MG63 (cell line): Measurements from ENCODE around the gene AFF3. TPM values are rescaled to one million over a fixed set of nuclear protein-coding genes. Genes with fewer than 3 reads are reported as not detected.

ENCODE experiments used
- DNase-seq: peaks from one replicate; pipeline ENCODE4 v3.0.0-alpha.2; 2020
- H3K27me3 ChIP-seq: fragments of 250-450 bp; sonication (Bioruptor Pico); 2 replicates; pipeline ENCODE4 v1.5.1; 2020; ENCODE audit warnings: mild to moderate bottlenecking, moderate library complexity
- H3K36me3 ChIP-seq: fragments of 250-450 bp; sonication (Bioruptor Pico); 2 replicates; pipeline ENCODE4 v1.5.1; 2020; ENCODE audit warnings: mild to moderate bottlenecking, moderate library complexity
- H3K4me3 ChIP-seq: fragments of 250-450 bp; sonication (Bioruptor Pico); 2 replicates; pipeline ENCODE4 v1.5.1; 2020; ENCODE audit warnings: mild to moderate bottlenecking, moderate library complexity
- H3K9me3 ChIP-seq: fragments of 250-450 bp; sonication (Bioruptor Pico); 2 replicates; pipeline ENCODE4 v1.5.1; 2020; ENCODE audit warnings: mild to moderate bottlenecking, moderate library complexity
- total RNA-seq: library from RNA; depleted of rRNA; stranded (reverse); fragments of >200 nt; shearing (Covaris generic); gene quantifications from 2 replicates; pipeline ENCODE4 v1.2.3, GENCODE V29; 2014; ENCODE audit warnings: low replicate concordance

AFF3 gene
- total RNA-seq, 1 experiment from 2014 or later: 6.1 TPM

DNA sequence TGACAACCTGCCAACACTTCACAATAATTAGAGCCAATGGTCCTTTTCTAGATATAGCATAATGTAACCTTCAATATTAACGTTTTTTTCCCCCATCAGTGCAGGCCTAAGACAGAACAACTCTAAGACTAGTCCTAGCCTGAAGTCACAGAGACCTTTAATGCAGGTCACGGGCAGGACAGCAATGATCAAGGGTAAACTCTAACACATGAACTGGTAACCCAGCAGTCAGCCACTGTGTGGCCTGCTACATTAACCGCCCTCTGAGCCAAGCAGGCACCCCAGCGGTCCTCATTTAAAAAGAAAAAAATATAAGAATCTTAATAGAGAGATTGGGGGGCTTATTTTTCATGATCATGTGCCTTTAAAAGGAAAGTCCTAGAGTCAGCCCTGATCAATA is 290.6 kb downstream of the AFF3 start:
- Histone ChIP-seq H3K36me3 (no peaks in the 10 kb centered on the region; the same call in 1 of the 2 replicates), H3K4me3 (no peak overlapping the region), H3K9me3 (0 out of 2 replicates have a peak, but pooled peaks cover 2% of the 10 kb centered on the region), H3K27me3 (no peaks in the 10 kb centered on the region)
- no peak for DNase-seq

DNA sequence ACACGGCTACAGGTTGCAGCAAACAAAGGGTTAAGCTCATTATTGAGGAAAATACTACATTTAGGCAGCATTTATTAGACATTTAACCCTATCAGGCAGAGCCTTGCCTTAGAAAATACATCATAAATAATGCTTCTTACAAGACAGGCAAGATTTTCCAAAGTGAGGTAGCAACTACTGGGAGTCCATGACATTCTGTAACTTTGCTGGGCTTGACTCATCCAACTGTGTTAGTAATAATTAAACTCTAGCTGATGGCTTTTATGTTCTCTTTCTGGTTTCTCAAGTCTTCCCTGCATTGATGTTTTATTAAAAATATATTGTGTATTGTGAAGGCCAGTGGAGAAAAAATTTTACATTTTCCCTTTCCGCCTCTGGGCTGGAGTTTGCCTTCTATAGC is 291.3 kb downstream of the AFF3 start:
- 0 out of 2 replicates have a peak, but pooled peaks cover 2% of the 10 kb centered on the region for H3K9me3 ChIP-seq
- H3K36me3 ChIP-seq: no peaks in the 10 kb centered on the region; the same call in 1 of the 2 replicates
- H3K4me3 ChIP-seq: no peak overlapping the region
- no peak for DNase-seq
- no peaks in the 10 kb centered on the region for H3K27me3 ChIP-seq

DNA sequence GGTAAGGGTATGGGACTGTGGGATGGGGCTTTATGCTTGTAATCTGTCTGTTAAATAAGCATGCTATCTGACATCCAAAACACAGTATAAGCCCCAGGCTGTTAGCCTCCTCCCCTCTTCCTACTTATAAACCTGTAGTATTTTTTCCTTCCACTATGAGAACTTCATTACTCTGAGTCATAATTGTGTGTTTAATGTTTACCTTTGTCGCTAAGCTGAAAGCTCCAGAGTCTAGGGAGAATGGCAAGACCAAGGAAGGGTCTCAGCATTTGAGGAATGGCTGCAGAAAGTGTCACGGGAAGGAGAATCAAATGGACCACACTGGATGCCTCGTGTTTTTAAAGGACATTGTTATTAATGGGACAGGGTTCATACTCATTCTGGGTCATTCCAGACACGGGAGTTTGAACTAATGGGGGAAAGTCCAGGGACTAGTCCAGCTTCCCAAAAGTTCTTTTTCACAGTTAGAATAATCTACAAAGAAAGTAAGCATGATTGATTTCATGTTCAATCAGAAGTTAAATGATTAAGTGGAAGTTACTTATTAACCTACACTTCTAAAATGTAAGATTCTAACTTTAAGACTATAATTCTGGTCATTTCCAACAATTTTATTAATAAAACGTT is 292.2 kb downstream of the AFF3 start:
- DNase-seq: no peak
- no peak overlapping the region for H3K4me3 ChIP-seq
- 0 out of 2 replicates have a peak, but pooled peaks cover 2% of the 10 kb centered on the region for H3K9me3 ChIP-seq
- no peaks in the 10 kb centered on the region for H3K27me3 ChIP-seq
- H3K36me3 ChIP-seq: no peaks in the 10 kb centered on the region; the same call in 1 of the 2 replicates

DNA sequence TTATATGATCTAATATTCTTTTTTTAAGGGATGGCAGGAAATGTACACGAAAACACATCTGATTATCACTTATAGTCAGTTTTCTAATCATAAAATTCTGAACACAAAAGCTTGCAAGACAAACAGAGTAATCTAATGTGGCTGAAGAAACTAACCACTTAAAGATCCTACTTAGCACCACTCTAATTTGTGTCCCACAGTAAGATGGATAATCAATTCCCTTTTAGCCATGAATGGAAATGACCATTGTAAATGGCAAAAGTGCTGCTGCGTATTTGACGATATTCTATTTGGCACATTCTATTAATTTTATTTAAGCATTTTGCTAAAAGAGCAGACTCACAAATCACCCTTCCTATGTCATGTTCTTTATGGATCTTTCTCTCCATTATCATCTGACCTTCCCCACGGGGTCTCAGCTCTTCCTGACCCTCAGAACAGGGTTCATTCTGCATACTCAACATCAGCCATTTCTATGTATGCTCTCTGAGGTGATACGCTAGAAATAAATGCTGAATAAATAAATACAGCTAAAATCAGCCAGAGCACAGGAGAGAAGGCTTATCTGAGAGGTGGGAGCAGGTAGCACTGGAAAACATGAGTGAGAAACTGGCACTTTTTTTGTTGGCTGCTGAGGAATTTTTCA is 295.8 kb downstream of the AFF3 start:
- H3K9me3 ChIP-seq: no peaks in the 10 kb centered on the region
- no peak overlapping the region for H3K4me3 ChIP-seq
- no peaks in the 10 kb centered on the region; the same call in 1 of the 2 replicates for H3K36me3 ChIP-seq
- H3K27me3 ChIP-seq: no peaks in the 10 kb centered on the region
- DNase-seq: no peak

DNA sequence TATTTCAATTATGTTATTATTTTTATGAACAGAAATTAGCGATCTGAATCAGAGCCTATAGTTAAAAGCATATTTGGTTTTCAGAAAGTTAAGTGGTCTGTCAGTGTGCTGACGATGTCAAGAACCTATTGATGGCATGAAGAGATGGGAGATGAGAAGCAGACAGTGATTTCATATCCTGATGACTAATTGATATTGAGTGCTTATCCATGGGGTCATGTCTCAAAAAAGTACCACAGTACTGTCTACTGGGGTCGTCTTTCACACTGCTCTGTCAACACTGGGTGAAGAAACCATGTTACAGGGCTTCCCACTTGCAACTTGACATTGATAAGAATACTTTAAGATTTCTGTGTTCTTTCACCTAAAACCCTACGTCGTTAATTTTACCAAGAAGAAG is 297.1 kb downstream of the AFF3 start:
- Histone ChIP-seq H3K27me3 (no peaks in the 10 kb centered on the region), H3K9me3 (no peaks in the 10 kb centered on the region), H3K36me3 (no peaks in the 10 kb centered on the region; the same call in 1 of the 2 replicates), H3K4me3 (no peak overlapping the region)
- DNase-seq: no peak

DNA sequence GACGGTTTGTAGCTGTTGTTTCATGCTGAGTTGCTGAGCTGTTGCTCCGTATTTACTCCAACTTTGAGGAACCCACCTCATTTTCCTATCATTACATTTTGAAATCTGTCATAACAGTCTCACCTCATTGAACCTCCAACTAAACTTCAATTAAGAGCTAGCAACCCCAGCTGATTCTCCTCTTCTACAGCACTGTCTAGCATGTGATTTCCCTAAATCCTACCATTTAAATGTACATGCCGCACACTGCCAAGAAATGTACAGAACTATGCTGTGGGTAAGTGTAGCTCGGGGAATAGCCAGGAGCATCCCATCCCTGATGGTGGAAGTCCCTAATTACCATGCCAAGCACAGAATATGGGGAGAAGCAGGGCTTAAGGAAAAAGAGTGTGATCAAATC is 299.9 kb downstream of the AFF3 start:
- no peak for DNase-seq
- H3K36me3 ChIP-seq: no peaks in the 10 kb centered on the region
- no peaks in the 10 kb centered on the region for H3K27me3 ChIP-seq
- H3K9me3 ChIP-seq: no peaks in the 10 kb centered on the region
- H3K4me3 ChIP-seq: no peak overlapping the region

DNA sequence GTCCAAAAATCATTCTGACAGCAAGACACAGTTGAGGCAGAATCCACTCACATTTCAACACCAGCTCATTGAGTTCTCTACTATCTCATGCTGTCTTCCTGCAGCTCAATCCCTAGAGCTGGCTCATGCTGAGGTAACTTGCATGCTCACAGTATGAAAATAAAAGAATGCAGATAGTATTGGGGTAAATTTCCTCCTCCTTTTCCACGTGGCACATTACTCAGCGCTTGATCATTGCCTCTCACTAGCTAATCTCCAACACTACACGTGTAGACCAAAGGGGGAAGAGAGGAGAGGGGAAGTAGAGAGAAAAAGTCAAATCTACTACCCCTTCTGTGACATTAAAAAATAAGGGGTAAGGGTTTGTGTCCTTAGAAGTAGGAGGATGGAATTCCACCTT is 300.6 kb downstream of the AFF3 start:
- peak; percentile 48 for DNase-seq
- H3K9me3 ChIP-seq: no peaks in the 10 kb centered on the region
- H3K27me3 ChIP-seq: no peaks in the 10 kb centered on the region
- no peak overlapping the region for H3K4me3 ChIP-seq
- H3K36me3 ChIP-seq: no peaks in the 10 kb centered on the region

DNA sequence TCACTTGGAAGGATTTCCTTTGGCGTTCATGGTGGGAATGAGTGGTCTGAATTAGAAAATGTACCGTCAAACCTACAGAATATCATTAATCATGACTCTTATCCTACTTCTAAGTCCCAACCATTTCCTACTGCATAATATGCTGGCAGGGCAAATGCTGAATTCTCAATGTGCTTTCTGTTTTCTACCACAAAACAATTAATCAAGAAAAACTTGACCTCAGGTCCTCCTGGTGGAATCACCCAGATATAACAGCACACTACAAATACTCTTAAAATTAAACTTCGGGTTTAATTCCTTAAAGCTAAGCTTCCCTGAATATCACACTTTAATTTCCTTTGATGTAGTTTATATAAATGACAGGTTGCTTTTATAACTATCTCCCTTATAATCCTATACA is 301.6 kb downstream of the AFF3 start:
- Histone ChIP-seq H3K9me3 (no peaks in the 10 kb centered on the region), H3K27me3 (no peaks in the 10 kb centered on the region), H3K4me3 (no peak overlapping the region), H3K36me3 (no peaks in the 10 kb centered on the region)
- no peak for DNase-seq

DNA sequence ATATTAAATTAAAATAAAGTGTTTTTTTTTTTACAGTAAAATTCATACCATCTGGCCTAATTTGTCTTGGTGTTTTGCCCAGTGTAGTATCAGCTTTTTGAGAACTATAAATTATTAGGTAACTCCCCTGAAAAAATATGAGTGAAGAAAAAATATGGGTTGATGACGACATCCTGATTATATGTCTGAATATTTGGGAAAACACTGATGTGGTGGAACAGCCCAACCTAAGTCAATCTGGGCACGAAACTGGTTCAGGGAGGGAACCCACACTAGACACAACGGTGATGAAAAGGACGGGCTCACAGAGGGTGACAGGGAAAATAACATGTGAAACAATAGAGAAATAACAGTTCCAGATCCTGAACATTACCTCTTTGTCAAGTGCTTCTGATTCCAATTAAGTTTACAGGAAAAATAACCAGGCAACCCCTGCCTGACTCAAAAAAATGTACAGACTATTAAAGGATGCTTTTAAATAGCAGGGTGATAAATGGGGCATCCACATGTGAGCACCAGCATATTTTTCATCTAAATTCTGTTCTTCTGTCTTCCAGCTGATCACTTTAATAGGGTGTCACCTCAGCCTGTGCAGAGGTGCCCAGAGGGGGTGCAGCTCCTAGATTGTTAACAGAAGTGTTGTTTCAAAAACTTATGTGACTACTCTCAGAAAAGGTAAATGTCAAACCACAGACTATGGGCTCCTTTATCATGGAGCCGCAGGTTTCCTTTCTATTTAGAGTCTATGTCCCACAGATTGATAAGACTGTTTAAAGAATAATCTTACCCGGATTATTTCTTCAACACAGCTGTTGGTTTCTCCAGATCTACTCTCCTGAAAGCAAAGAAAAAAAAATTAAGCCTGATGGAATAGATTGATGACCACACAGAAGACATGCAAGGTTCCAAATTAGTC is 305.4 kb downstream of the AFF3 start:
- Histone ChIP-seq H3K9me3 (no peaks in the 10 kb centered on the region), H3K4me3 (no peak overlapping the region), H3K36me3 (no peaks in the 10 kb centered on the region), H3K27me3 (no peaks in the 10 kb centered on the region)
- DNase-seq: no peak

DNA sequence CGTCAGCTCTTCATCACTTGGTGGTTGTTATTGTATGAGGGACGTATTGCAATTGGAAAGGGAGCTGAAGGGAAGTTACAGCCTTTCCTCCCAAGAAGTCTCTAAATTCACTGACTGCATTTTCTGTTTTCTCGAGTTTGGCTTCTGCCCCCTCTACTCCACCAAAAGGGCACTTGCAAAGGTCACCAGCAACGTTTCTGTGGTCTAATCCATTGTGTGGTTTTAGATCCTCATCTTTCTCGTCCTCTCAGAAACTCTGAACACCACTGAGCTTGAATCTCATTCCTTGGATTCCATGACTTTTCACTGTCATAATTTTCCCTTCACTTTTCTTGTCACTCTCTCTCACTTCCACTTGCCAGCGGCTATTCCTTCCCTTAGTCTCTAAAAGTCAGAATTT is 308.0 kb downstream of the AFF3 start:
- Histone ChIP-seq H3K27me3 (no peaks in the 10 kb centered on the region), H3K9me3 (no peaks in the 10 kb centered on the region), H3K36me3 (no peaks in the 10 kb centered on the region), H3K4me3 (no peak overlapping the region)
- no peak for DNase-seq

DNA sequence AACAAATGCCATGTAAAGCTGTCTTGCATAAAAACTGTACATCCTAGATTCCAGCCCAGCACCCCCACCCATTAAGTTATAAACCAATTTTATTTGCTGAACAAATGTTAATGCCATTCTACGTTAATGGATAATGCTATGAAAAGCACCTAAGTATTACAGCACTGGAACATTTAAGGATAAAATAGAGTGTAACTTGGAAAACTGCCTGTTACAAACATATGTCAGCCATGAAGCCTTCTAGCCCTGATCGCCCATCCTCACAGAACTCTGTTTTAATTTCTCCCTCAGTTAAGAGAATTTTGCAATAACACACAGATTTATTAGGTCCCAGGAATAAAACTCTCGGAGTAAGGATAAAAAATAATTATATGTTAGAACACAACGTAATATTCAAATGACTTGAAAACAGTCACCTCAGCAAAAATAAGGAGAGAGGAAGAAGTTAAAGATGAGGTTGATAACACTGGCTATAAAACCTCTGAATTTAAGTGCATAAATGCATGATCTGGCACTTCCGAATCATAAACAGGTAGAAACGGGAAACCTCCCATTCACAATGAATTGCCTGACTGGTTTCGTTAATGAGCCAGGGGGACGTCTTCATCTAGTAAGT is 308.7 kb downstream of the AFF3 start:
- no peak for DNase-seq
- Histone ChIP-seq H3K9me3 (no peaks in the 10 kb centered on the region), H3K27me3 (no peaks in the 10 kb centered on the region), H3K4me3 (no peak overlapping the region), H3K36me3 (no peaks in the 10 kb centered on the region)

DNA sequence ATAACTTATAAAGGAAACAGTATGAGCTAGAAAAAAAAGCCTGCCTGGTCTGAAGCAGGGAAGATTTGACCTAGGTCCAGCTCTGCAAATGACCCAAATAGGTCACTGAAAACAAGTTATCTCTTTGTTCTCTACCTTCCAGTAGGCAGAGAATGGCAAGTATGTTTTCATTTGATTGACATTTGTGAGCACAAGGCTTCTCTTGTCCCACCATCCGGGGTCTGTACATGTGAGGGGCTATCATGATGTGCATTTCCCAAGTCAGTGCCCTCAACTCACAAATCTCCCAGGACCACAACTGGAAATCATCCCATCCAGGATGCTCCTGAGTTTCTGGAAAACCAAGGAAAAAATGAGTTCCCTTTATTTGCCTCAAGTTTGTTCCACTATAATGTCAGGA is 309.5 kb downstream of the AFF3 start:
- DNase-seq: no peak
- H3K27me3 ChIP-seq: no peaks in the 10 kb centered on the region
- H3K4me3 ChIP-seq: no peak overlapping the region
- H3K9me3 ChIP-seq: no peaks in the 10 kb centered on the region
- no peaks in the 10 kb centered on the region for H3K36me3 ChIP-seq

DNA sequence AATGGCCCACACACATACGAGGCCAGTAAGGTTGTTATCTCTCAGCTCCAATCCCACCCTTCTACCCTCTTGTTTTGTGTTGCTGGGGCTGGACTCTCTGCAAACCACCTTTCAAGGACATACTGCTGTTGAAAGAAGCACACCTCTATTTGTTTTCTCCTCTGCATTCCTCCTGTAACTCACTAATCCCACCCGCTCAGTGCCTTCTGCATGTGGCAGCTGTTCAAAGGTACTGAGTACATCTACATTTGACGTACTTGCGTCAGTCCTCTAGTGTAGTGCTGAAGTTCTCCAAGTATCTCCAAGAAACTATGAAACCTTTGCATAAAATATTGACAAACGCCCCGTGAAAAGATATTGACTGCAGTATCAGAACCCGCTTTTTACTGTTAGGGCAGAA is 310.6 kb downstream of the AFF3 start:
- no peaks in the 10 kb centered on the region for H3K9me3 ChIP-seq
- H3K27me3 ChIP-seq: no peaks in the 10 kb centered on the region
- H3K36me3 ChIP-seq: no peaks in the 10 kb centered on the region
- H3K4me3 ChIP-seq: no peak overlapping the region
- DNase-seq: no peak

DNA sequence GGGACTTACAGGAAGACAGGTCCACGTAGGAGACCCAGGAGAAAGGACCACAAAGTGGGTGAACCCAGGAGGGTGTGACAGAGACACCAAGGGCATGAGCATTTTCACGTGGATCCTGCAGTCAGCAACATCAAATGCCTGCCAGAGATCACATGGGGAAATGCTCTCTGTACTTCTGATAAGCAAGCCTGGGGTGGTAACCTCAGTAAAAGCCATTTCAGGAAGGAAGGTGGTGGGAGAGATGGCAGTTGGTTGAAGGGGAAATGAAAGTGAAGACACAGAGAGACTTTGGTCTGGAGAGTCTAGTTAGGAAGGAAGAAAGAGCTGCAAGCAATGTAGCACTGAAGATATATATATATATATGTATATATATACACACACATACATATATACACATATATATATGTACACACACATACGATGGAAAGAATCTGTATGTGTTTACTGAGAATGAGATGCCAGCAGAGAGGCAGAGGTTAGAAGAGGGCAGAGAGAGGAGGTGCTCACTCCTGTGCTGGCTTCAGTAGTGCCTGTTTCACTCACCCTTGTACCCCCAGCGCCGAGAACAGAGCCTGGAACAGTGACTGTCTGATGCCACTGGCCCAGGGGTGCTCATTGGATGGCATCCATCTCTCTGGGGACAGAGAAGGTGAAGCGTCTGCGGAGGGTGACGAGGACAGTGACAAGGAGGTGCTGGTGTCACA is 314.9 kb downstream of the AFF3 start:
- H3K36me3 ChIP-seq: no peaks in the 10 kb centered on the region
- DNase-seq: no peak
- H3K4me3 ChIP-seq: no peak overlapping the region
- no peaks in the 10 kb centered on the region for H3K9me3 ChIP-seq
- H3K27me3 ChIP-seq: no peaks in the 10 kb centered on the region

DNA sequence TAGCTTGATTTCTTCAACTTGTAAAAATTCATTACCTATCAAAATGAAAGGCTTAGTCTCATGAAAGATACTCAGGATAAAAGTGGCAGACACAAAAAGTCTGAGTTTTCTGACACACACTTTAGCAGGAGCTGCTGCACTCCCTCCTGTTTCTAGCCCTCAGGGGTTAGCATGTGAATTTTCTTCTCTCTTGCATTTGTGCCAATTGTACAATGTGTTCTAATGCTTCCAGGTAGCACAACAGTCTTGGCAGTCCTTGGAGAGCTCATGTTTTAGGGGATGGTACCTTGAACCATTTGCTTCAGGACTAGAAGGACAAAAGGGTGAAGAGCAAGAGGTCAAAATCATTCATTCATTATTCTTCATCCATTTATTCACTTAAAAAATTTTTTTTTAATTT is 316.8 kb downstream of the AFF3 start:
- no peak for DNase-seq
- H3K4me3 ChIP-seq: no peak overlapping the region
- H3K9me3 ChIP-seq: no peaks in the 10 kb centered on the region
- H3K27me3 ChIP-seq: no peaks in the 10 kb centered on the region
- H3K36me3 ChIP-seq: no peaks in the 10 kb centered on the region

DNA sequence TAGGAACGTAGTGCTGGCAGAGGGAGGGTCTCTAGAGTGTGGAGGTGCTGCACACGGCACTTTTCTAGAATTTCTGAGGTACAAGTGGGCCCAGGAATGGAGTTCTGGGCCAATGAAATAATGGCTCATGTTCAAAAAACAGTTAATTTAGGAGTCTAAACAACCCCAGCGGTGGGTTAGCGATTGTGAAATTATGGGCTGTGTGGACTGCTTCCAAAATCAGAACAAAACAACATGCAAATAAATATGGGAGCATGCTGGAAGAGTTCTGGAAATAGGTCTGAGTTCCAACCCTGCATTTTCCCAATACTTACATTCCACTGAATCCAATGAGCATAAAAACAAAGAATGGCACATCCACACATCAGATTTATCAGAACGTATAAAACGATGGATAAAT is 317.6 kb downstream of the AFF3 start:
- DNase-seq: no peak
- Histone ChIP-seq H3K9me3 (no peaks in the 10 kb centered on the region), H3K36me3 (no peaks in the 10 kb centered on the region), H3K27me3 (no peaks in the 10 kb centered on the region), H3K4me3 (no peak overlapping the region)
